ENCODE data around the gene NEAT1. TPM values are rescaled to one million over a fixed set of nuclear protein-coding genes. Genes with fewer than 3 reads are reported as not detected.
A peak's percentile ranks its signal among the peaks of the same experiment; 100 is the strongest.

NEAT1 gene
- polyA plus RNA-seq, 3 donors, result 0.90 to 293 (median 1.3) TPM

DNA sequence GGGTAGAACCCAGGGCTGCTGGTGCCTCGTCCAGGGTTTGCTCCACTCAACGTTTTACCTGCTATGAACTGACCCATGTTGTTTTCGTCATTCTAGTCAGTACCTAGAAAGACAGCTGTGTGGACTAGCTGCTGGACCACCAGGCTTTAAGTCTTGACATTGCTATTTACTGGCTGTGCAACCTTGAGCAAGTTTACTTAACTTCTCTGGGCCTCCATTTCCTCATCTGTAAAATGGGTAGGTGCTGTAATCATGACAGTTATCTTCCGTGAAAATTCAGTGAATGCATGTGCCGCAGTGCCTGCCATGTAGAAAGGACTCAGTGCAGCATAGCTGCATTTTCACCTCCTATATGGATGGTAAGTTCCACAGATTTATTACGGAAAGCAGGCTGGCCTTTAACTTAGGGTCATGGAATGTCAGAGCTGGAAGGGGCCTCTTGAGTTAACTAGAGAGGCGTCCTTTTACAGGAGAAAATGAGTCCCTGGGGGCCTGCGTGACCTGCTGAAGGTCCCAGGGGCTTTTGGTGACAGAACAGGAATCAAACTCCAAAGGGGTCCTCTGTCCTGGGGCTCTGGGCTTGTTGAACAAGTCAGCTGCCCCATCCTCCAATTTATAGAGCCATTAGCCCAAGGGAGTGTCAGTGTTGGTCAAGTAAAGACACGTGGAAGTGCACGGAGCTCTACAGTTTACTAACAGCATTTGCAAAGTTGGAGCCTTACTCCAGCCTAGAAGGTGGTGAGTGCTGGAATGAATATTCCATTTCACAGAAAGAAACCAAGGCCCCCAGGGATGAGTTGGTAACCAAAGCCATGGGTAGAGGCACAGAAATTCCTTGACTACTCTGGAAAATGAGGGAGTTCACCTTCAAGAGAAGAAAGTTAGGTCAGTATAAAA is 64.2 kb downstream of the NEAT1 start:
- Histone ChIP-seq H3K4me2 (replicated peaks; ENCODE audit: extremely low read depth, low read length, poor library complexity, severe bottlenecking) (no peak overlapping the region), H3K27me3 (ENCODE audit: control insufficient read depth in 2 of 2, insufficient read depth in 2 of 2, low read length in 2 of 2) (no peaks in the 10 kb centered on the region), H4K20me1 (ENCODE audit: insufficient read depth, low read length) (no peaks in the 10 kb centered on the region), H3K9ac (ENCODE audit: insufficient read depth, low read length, poor library complexity, severe bottlenecking) (no peak overlapping the region), H2AFZ (ENCODE audit: insufficient read depth, low read depth, low read length, poor library complexity, severe bottlenecking) (peak overlapping the region; percentile 15), H3K4me1 (ENCODE audit: control insufficient read depth in 1 of 2, insufficient read depth in 2 of 2, low read length in 2 of 2) (peaks cover 38 to 53% of the 10 kb centered on the region in 2 donors), H3K4me3 (replicated peaks in 1 of 3; ENCODE audit: low read depth in 2 of 3, low read length in 3 of 3) (no peak overlapping the region), H3K79me2 (ENCODE audit: insufficient read depth, low read length) (peaks cover 17% of the 10 kb centered on the region), H3K9me3 (replicated peaks in 1 of 2; ENCODE audit: control insufficient read depth in 1 of 2, insufficient read depth in 1 of 2, low read length in 2 of 2) (no peaks in the 10 kb centered on the region), H3K27ac (ENCODE audit: low read depth in 1 of 2, low read length in 2 of 2) (peak overlapping the region; percentile 65 to 78), H3K36me3 (replicated peaks in 1 of 2; ENCODE audit: control insufficient read depth in 1 of 2, insufficient read depth in 2 of 2, low read length in 2 of 2) (no peaks in the 10 kb centered on the region)
- TF ChIP-seq, protein P1, sequence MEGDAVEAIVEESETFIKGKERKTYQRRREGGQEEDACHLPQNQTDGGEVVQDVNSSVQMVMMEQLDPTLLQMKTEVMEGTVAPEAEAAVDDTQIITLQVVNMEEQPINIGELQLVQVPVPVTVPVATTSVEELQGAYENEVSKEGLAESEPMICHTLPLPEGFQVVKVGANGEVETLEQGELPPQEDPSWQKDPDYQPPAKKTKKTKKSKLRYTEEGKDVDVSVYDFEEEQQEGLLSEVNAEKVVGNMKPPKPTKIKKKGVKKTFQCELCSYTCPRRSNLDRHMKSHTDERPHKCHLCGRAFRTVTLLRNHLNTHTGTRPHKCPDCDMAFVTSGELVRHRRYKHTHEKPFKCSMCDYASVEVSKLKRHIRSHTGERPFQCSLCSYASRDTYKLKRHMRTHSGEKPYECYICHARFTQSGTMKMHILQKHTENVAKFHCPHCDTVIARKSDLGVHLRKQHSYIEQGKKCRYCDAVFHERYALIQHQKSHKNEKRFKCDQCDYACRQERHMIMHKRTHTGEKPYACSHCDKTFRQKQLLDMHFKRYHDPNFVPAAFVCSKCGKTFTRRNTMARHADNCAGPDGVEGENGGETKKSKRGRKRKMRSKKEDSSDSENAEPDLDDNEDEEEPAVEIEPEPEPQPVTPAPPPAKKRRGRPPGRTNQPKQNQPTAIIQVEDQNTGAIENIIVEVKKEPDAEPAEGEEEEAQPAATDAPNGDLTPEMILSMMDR (IDR thresholded peaks at IDR 0.05), result no peak
- WGBS (ENCODE audit: insufficient coverage), result 100% methylated on average over 5 of the region's 10 CpGs
- DNase-seq, result no peak
- H3K27ac Mint-ChIP-seq, result peak overlapping the region; percentile 89 to 97 (median 95)
- H3K27me3 Mint-ChIP-seq (ENCODE audit: low read depth in 3 of 3), result peaks cover 0 to 3% (median 2%) of the 10 kb centered on the region in 3 donors
- no peaks in the 10 kb centered on the region for H3K36me3 Mint-ChIP-seq
- no peaks in the 10 kb centered on the region for H3K9me3 Mint-ChIP-seq
- H3K4me1 Mint-ChIP-seq, result peaks cover 42% of the 10 kb centered on the region
- H3K4me3 Mint-ChIP-seq, result no peak overlapping the region
- intact Hi-C loops (cut with micrococcal nuclease), result no loop called here

DNA sequence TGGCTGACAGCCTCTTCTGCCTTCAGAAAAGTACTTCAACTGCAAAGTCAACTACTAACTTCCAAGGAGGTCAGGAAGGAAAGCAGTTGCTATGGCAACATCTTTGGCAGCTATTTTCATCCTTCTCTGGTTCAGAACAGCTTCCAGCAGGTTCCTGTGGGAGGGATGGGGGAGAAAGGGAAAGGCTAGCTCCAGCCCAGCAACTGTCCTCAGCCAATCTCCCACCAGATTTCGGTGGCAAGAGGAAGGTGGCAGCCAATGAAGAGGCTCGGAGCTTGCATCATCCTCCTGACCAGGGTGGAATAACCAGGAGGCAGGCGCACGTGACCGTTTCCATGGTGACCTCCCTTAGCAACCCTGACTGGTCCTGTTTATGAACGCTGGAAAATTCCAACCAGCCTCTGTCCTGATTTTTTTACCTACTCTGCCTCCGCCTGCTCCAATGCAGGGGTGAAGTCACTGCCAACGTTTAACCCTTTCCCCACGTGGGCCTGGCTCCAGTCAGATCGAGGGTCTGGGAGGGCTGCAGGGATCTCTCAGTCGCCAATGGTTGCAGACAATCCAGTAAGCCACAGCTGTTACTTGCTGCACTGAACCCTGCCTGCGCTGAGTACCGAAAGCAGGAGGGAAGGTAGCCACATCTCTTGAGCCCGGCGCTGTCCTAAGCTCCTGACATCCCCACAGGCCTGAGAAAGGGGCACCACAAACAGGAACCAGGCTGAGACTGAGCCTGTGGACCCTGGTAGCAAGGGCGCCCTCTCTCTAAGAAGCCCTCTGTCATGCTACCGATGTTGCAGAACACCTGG is 65.1 kb downstream of the NEAT1 start:
- no peaks in the 10 kb centered on the region for H3K36me3 Mint-ChIP-seq
- TF ChIP-seq, protein P1 (IDR thresholded peaks at IDR 0.05), result no peak

More for the DNA sequence above, 65.1 kb downstream of the NEAT1 start:
- H4K20me1 ChIP-seq (ENCODE audit: insufficient read depth, low read length), result no peaks in the 10 kb centered on the region
- H3K79me2 ChIP-seq (ENCODE audit: insufficient read depth, low read length), result peaks cover 17% of the 10 kb centered on the region
- H3K4me2 ChIP-seq (replicated peaks; ENCODE audit: extremely low read depth, low read length, poor library complexity, severe bottlenecking), result peak overlapping the region; percentile 58
- H3K9ac ChIP-seq (ENCODE audit: insufficient read depth, low read length, poor library complexity, severe bottlenecking), result no peak overlapping the region
- H3K4me1 ChIP-seq (ENCODE audit: control insufficient read depth in 1 of 2, insufficient read depth in 2 of 2, low read length in 2 of 2), result peaks cover 46 to 57% of the 10 kb centered on the region in 2 donors
- Mint-ChIP-seq H3K4me3 (peak overlapping the region; percentile 56 to 86), H3K27ac (peak overlapping the region; percentile 89 to 97 (median 95)), H3K9me3 (no peaks in the 10 kb centered on the region), H3K4me1 (peaks cover 47% of the 10 kb centered on the region), H3K27me3 (ENCODE audit: low read depth in 3 of 3) (peaks cover 0 to 3% (median 2%) of the 10 kb centered on the region in 3 donors)
- H3K27me3 ChIP-seq (ENCODE audit: control insufficient read depth in 2 of 2, insufficient read depth in 2 of 2, low read length in 2 of 2), result no peaks in the 10 kb centered on the region
- no peaks in the 10 kb centered on the region for H3K36me3 ChIP-seq (replicated peaks in 1 of 2; ENCODE audit: control insufficient read depth in 1 of 2, insufficient read depth in 2 of 2, low read length in 2 of 2)
- H3K4me3 ChIP-seq (replicated peaks in 1 of 3; ENCODE audit: low read depth in 2 of 3, low read length in 3 of 3), result peak overlapping the region in 1 of 3 experiments; percentile 40
- no peaks in the 10 kb centered on the region for H3K9me3 ChIP-seq (replicated peaks in 1 of 2; ENCODE audit: control insufficient read depth in 1 of 2, insufficient read depth in 1 of 2, low read length in 2 of 2)
- intact Hi-C loops (cut with micrococcal nuclease), result no loop called here
- 7% methylated on average over 17 of the region's 17 CpGs for WGBS (ENCODE audit: insufficient coverage)
- peak overlapping the region; percentile 65 to 78 for H3K27ac ChIP-seq (ENCODE audit: low read depth in 1 of 2, low read length in 2 of 2)
- peak; percentile 92 to 99 (median 99) for DNase-seq
- H2AFZ ChIP-seq (ENCODE audit: insufficient read depth, low read depth, low read length, poor library complexity, severe bottlenecking), result peak overlapping the region; percentile 15

All from CD14-positive monocyte (primary cell).